Skeletal muscle tissue (tissue), 4 donors: ENCODE data around the gene ARHGEF7. TPM values are rescaled to one million over a fixed set of nuclear protein-coding genes. Genes with fewer than 3 reads are reported as not detected.
"Not testable (repeated sequence)": the region's sequence is repeated elsewhere in the genome, so short reads cannot be mapped to it uniquely, and the experiment has no call there.

Source experiments
- H3K27ac ChIP-seq: one replicate; pipeline ENCODE4 v1.7.0; 2013; ENCODE audit warnings: mild to moderate bottlenecking, low read depth, low read length, inconsistent platforms
- H3K27me3 ChIP-seq, 3 donors: one replicate each; pipeline ENCODE4 v1.7.0; 2013; ENCODE audit warnings: low read length in 3 of 3; ENCODE audit not compliant: control insufficient read depth in 3 of 3, insufficient read depth in 3 of 3
- H3K36me3 ChIP-seq, 3 donors: one replicate each; pipeline ENCODE4 v1.7.0; 2013; ENCODE audit warnings: low read length in 3 of 3; ENCODE audit not compliant: control insufficient read depth in 3 of 3, insufficient read depth in 3 of 3
- H3K4me1 ChIP-seq, 3 donors: one replicate each; pipeline ENCODE4 v1.7.0; 2013; ENCODE audit warnings: low read length in 3 of 3, mild to moderate bottlenecking in 3 of 3; ENCODE audit not compliant: control insufficient read depth in 3 of 3, insufficient read depth in 3 of 3
- H3K4me3 ChIP-seq, 3 donors: one replicate each; pipeline ENCODE4 v1.7.0; 2013; ENCODE audit warnings: low read length in 3 of 3
- H3K9ac ChIP-seq, 3 donors: one replicate each; pipeline ENCODE4 v1.7.0; 2013; ENCODE audit warnings: low read length in 3 of 3, mild to moderate bottlenecking in 3 of 3, moderate library complexity in 2 of 3, low read depth in 1 of 3
- H3K9me3 ChIP-seq, 3 donors: one replicate each; pipeline ENCODE4 v1.7.0; 2013; ENCODE audit warnings: low read length in 3 of 3; ENCODE audit not compliant: control insufficient read depth in 3 of 3
- total RNA-seq: library from RNA; depleted of rRNA; stranded (reverse); fragments of >200 nt; gene quantifications from one replicate; pipeline ENCODE4 v1.2.3, GENCODE V29; 2014
- donor health status: Osteomylitis.

ARHGEF7 gene
- total RNA-seq, 1 donor from 2014 or later, result 99.7 TPM

DNA sequence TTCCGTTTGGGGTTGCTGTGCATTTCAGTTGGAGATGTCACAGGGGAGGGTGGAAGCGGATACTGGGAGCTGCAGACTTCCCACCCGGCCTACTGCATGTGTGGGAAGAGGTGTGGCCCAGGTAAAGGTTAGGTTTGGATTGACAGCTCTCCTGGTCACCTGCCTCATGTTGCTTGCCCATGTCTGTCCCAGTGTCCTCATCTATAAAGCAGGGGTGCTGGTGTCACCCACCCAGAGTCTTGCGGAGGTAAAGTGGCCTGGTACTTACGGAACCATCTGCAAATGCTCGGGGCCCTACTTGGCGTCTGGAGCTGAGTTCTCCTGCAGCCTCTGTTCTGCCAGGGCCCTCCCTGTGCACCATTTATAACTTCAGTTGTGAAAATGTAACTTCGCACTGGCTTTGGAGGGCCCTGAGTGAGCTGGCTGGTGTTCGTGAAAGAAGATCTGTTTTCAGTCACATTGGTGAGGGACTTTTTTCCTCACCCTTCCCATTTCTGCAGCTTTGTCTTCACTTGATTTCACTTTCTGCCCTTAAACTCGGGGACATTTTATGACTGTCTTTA, 140.2 kb downstream of the ARHGEF7 start:
- Histone ChIP-seq H3K9ac (peak overlapping the region in 1 of 3 donors; percentile 34), H3K36me3 (peaks cover 14 to 20% (median 18%) of the 10 kb centered on the region in 3 donors), H3K27ac (peak overlapping the region; percentile 9), H3K27me3 (no peaks in the 10 kb centered on the region), H3K4me1 (peaks cover 43 to 56% (median 49%) of the 10 kb centered on the region in 3 donors), H3K4me3 (no peak overlapping the region), H3K9me3 (no peaks in the 10 kb centered on the region)

DNA sequence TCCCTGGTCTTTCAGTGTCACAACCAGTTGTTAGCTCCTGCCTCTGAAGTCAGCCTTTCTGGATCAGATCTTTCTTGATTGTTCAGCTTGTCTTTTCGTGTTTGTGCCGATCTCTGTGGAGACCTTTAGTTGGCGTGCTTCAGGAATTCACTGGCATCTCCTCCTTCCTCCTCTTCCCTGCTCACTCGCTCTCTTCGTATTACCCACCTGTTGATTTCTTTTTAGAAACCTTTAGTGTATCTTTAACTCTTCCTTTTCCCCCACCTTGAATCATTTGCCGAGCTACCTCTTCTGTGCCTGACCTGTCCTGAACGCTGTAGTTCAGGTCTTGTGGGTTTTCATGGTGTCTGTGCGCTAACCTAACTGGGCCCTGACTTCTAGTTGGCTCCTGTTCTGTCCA, 141.3 kb downstream of the ARHGEF7 start:
- no peak overlapping the region for H3K27ac ChIP-seq
- H3K27me3 ChIP-seq, result no peaks in the 10 kb centered on the region
- peaks cover 39 to 47% (median 46%) of the 10 kb centered on the region in 3 donors for H3K4me1 ChIP-seq
- peaks cover 14 to 20% (median 18%) of the 10 kb centered on the region in 3 donors for H3K36me3 ChIP-seq
- no peak overlapping the region for H3K9ac ChIP-seq
- no peak overlapping the region for H3K4me3 ChIP-seq
- H3K9me3 ChIP-seq, result no peaks in the 10 kb centered on the region

DNA sequence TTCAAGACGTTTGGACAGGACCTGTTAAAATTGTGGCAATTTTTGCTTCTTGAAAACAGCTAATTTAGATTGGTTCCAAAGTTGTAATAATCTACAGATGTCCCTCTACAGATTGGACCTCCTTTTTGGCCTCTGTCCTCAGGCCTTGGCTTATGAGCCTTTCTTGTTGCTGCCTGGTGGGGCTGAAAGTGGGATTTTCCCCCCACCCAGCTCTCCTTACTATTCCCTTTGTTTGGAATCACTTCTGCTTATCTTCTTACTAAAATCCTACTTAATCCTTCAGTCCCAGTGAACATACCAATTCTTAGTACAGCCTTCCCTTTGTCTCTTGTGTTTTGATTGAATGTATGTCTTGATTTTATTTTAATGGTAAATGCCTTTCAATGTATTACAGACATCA, 141.8 kb downstream of the ARHGEF7 start:
- H3K36me3 ChIP-seq, result peaks cover 14 to 20% (median 18%) of the 10 kb centered on the region in 3 donors
- H3K9me3 ChIP-seq, result no peaks in the 10 kb centered on the region
- no peak overlapping the region for H3K27ac ChIP-seq

DNA sequence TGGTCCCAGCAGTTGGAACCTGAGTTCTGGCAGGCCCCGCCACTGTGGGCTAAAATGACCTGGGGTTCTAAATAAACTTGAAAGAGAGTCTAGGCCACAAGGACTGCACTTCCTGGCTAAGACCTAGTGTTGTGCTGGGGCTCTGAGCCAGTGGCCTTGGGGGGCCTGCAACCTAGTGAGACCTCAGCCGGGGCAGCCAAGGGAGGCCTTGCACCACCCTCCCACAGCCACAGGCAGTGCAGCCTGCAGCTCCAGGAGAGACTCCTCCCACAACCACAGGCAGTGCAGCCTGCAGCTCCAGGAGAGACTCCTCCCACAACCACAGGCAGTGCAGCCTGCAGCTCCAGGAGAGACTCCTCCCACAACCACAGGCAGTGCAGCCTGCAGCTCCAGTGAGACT, 142.8 kb downstream of the ARHGEF7 start:
- not testable (repeated sequence) for H3K9me3 ChIP-seq, H3K27me3 ChIP-seq, H3K9ac ChIP-seq, H3K4me3 ChIP-seq, H3K27ac ChIP-seq
- H3K4me1 ChIP-seq, result peaks cover 25 to 41% (median 38%) of the 10 kb centered on the region in 3 donors
- H3K36me3 ChIP-seq, result peaks cover 14 to 21% (median 20%) of the 10 kb centered on the region in 3 donors

More for the DNA sequence above, 141.8 kb downstream of the ARHGEF7 start:
- Histone ChIP-seq H3K4me3 (no peak overlapping the region), H3K9ac (no peak overlapping the region), H3K4me1 (peaks cover 34 to 44% (median 43%) of the 10 kb centered on the region in 3 donors), H3K27me3 (no peaks in the 10 kb centered on the region)

DNA sequence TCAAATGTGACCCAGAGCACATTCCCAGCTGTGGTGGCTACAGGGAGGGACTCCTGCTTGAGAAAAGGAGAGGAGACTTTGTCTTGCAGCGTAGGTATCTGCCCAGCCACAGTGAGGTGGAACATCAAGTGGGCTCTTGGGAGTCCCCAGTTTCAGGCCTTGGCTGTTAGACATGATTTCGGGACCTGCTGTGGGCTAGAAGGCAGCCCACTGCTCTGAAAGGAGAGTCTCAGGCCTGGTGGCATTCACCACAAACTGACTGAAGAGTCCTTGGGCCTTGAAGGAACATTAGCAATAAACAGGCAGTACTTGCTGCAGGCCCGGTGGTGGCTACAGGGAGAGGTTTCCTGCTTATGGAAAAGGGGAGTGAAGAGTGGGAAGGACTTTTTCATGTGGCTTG, 143.5 kb downstream of the ARHGEF7 start:
- Histone ChIP-seq H3K27ac (no peak overlapping the region), H3K9ac (no peak overlapping the region), H3K36me3 (peaks cover 13 to 21% (median 20%) of the 10 kb centered on the region in 3 donors), H3K9me3 (no peaks in the 10 kb centered on the region), H3K4me1 (peaks cover 21 to 39% (median 34%) of the 10 kb centered on the region in 3 donors), H3K27me3 (no peaks in the 10 kb centered on the region), H3K4me3 (peak overlapping the region in 1 of 3 donors; percentile 18)

DNA sequence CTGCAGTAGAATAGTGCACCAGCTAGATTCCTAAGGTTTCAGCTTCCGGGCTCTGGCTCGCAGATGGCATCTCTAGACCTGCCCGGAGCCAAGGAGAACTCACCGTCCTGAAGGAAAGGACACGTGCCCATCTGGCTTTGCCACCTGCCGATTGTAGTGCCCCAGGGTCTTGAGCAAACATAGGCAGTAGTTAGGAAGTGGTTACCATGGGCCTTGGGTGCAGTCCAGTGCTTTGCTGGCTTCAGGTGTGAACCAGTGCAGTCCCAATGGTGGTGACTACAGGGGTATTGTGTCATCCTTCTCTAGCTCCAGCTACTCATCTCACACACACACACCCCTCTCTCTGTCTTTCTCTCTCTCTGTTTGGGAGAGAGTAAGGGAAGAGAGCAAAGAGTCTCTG, 143.9 kb downstream of the ARHGEF7 start:
- Histone ChIP-seq H3K36me3 (peaks cover 10 to 21% (median 17%) of the 10 kb centered on the region in 3 donors), H3K27ac (no peak overlapping the region), H3K9me3 (no peaks in the 10 kb centered on the region), H3K27me3 (no peaks in the 10 kb centered on the region), H3K9ac (no peak overlapping the region), H3K4me1 (peaks cover 16 to 35% (median 30%) of the 10 kb centered on the region in 3 donors), H3K4me3 (no peak overlapping the region)

DNA sequence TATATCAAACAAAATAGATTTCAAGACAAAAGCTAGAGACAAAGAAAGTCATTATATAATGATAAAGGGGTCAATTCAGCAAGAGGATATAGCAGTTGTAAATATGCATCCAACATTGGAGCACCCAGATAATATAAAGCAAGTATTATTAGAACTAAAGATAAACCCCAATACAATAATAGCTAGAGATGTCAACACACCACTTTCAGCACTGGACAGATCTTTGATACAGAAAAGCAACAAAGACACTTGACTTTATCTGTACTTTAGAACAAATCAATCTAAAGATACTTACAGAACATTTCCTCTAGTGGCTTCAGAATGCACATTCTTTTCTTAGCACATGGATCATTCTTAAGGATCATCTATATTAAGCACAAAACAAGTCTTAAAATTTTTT, 146.2 kb downstream of the ARHGEF7 start:
- H3K36me3 ChIP-seq, result peaks cover 10 to 30% (median 17%) of the 10 kb centered on the region in 3 donors
- H3K4me1 ChIP-seq, result peaks cover 8 to 22% (median 19%) of the 10 kb centered on the region in 3 donors
- no peak overlapping the region for H3K9ac ChIP-seq
- no peak overlapping the region for H3K27ac ChIP-seq
- no peaks in the 10 kb centered on the region for H3K9me3 ChIP-seq
- H3K4me3 ChIP-seq, result no peak overlapping the region
- H3K27me3 ChIP-seq, result no peaks in the 10 kb centered on the region

DNA sequence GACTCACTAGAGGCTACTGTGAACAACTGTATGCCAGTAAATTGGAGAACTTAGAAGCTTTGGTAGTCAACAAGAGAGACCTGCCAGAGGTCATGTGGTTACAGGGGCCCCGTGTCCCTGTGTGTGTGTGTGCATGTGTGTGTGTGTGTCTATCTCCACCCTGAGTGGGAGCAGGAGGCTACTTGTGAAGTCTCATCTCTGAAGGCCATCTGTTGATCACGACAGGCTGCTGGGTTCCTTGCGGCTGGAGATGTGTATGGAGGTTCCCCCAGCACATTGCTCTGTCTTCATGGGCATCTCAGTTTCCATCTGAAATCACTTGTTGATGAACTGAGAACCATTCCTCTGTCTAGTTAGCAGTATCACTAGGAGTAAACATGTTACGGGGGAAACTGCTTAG, 147.2 kb downstream of the ARHGEF7 start:
- no peak overlapping the region for H3K4me3 ChIP-seq

DNA sequence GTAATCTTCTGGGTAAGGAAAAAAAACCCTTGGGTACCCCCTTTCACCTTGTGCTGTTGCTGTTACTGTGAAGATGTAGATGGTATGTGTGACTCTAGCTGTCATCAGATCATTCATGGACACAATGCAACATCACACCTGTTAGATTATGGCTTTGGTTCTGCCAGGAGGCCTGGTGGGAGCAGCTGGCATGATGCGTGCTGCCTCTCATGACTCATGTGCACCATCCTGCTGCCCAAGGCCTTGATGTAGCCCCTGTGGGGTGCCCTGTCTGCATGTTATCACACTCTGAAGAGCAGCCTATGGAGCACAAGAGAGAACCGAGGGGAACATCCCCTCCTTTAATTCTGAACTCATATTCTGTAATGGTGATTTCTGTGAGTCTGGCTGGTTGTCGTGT, 147.6 kb downstream of the ARHGEF7 start:
- Histone ChIP-seq H3K36me3 (peaks cover 15 to 30% (median 19%) of the 10 kb centered on the region in 3 donors), H3K9ac (no peak overlapping the region), H3K27me3 (no peaks in the 10 kb centered on the region), H3K4me3 (no peak overlapping the region), H3K27ac (peak overlapping the region; percentile 27), H3K4me1 (peaks cover 3 to 24% (median 16%) of the 10 kb centered on the region in 3 donors), H3K9me3 (no peaks in the 10 kb centered on the region)

More for the DNA sequence above, 147.2 kb downstream of the ARHGEF7 start:
- H3K9me3 ChIP-seq, result no peaks in the 10 kb centered on the region
- H3K27me3 ChIP-seq, result no peaks in the 10 kb centered on the region
- H3K4me1 ChIP-seq, result peaks cover 3 to 20% (median 16%) of the 10 kb centered on the region in 3 donors
- H3K36me3 ChIP-seq, result peaks cover 10 to 30% (median 17%) of the 10 kb centered on the region in 3 donors
- no peak overlapping the region for H3K27ac ChIP-seq
- no peak overlapping the region for H3K9ac ChIP-seq

DNA sequence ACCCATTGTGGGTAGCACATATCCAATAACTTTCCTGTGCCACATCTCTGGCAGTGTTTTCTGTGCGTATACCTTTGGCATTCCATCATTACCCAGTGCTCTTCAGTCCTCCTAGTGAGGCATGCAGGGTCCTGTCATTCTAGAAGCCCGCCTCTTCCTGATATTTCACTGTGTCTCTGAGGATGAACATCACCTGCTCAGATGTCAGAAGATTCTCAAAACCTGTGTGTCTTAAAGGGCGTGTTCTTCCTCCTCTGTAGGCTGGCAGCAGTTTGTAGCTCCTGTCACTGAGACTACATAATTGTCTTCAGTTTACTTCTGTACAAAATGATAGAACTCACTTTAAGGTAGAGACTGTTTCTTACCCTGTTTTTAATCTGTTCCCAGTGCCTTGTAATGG, 148.5 kb downstream of the ARHGEF7 start:
- Histone ChIP-seq H3K4me3 (no peak overlapping the region), H3K27ac (no peak overlapping the region), H3K36me3 (peaks cover 12 to 28% (median 16%) of the 10 kb centered on the region in 3 donors)

More for the DNA sequence above, 148.5 kb downstream of the ARHGEF7 start:
- H3K9me3 ChIP-seq, result no peaks in the 10 kb centered on the region
- no peaks in the 10 kb centered on the region for H3K27me3 ChIP-seq
- H3K4me1 ChIP-seq, result peaks cover 2 to 23% (median 14%) of the 10 kb centered on the region in 3 donors
- H3K9ac ChIP-seq, result no peak overlapping the region
